Measurements from ENCODE around the gene TXNRD1.
"Not testable (repeated sequence)": the region's sequence is repeated elsewhere in the genome, so short reads cannot be mapped to it uniquely, and the experiment has no call there.

The TXNRD1 gene

GRCh38 chr12:104316936-104317335, 101.4 kb downstream of the TXNRD1 start:
- no peak for TF ChIP-seq ESRRG (CRISPR knock-in tag; IDR thresholded peaks at IDR 0.05)
- TF ChIP-seq ZNF8 (CRISPR knock-in tag; IDR thresholded peaks at IDR 0.05), result no peak
- no peak for TF ChIP-seq PPARA (CRISPR knock-in tag; IDR thresholded peaks at IDR 0.05; ENCODE audit: borderline replicate concordance)
- no peak for TF ChIP-seq BACH2 (CRISPR knock-in tag; IDR thresholded peaks at IDR 0.05; ENCODE audit: borderline replicate concordance)
- TF ChIP-seq SNAI2 (CRISPR knock-in tag; IDR thresholded peaks at IDR 0.05), result no peak
- TF ChIP-seq ARNTL (CRISPR knock-in tag; IDR thresholded peaks at IDR 0.05; ENCODE audit: borderline replicate concordance, low read depth), result no peak
- TF ChIP-seq TSHZ2 (CRISPR knock-in tag; IDR thresholded peaks at IDR 0.05), result no peak
- TF ChIP-seq RARB (CRISPR knock-in tag; IDR thresholded peaks at IDR 0.05), result no peak
- no peak for TF ChIP-seq TCF4 (CRISPR knock-in tag; IDR thresholded peaks at IDR 0.05; ENCODE audit: borderline replicate concordance)
- TF ChIP-seq CREB5 (CRISPR knock-in tag; IDR thresholded peaks at IDR 0.05; ENCODE audit: low read depth), result no peak
- no peak for ATAC-seq

- TF ChIP-seq ZNF565 (CRISPR knock-in tag; conservative IDR thresholded peaks at IDR 0.05; ENCODE audit: low read depth) (no peak), CREB5 (CRISPR knock-in tag; IDR thresholded peaks at IDR 0.05; ENCODE audit: low read depth) (no peak), SNAI2 (CRISPR knock-in tag; IDR thresholded peaks at IDR 0.05) (no peak), RARB (CRISPR knock-in tag; IDR thresholded peaks at IDR 0.05) (no peak)
- no peak for ATAC-seq
Observed at GRCh38 chr12:104317538-104318210, 102.1 kb downstream of the TXNRD1 start.

- TF ChIP-seq POU6F1 (CRISPR knock-in tag; IDR thresholded peaks at IDR 0.05; ENCODE audit: borderline replicate concordance, low read depth) (no peak), TCF4 (CRISPR knock-in tag; IDR thresholded peaks at IDR 0.05; ENCODE audit: borderline replicate concordance) (no peak)
- no peak for ATAC-seq
Observed at GRCh38 chr12:104319028-104319427, 103.4 kb downstream of the TXNRD1 start.

GRCh38 chr12:104319918-104320626, 104.5 kb downstream of the TXNRD1 start:
- TF ChIP-seq ZC3H10 (CRISPR knock-in tag; IDR thresholded peaks at IDR 0.05), result no peak
- ATAC-seq, result no peak

- ATAC-seq, result no peak
- no peak for TF ChIP-seq CSDC2 (CRISPR knock-in tag; IDR thresholded peaks at IDR 0.05)
- TF ChIP-seq ZNF70 (CRISPR knock-in tag; IDR thresholded peaks at IDR 0.05), result no peak
- TF ChIP-seq OSR1 (CRISPR knock-in tag; IDR thresholded peaks at IDR 0.05), result no peak
Observed at GRCh38 chr12:104320627-104321024, 105.0 kb downstream of the TXNRD1 start.

GRCh38 chr12:104321949-104322348, 106.4 kb downstream of the TXNRD1 start:
- TF ChIP-seq PPARA (CRISPR knock-in tag; IDR thresholded peaks at IDR 0.05; ENCODE audit: borderline replicate concordance), result no peak
- no peak for ATAC-seq

- not testable (repeated sequence) for ATAC-seq
Observed at GRCh38 chr12:104322533-104322932, 107.0 kb downstream of the TXNRD1 start.

All from SK-N-SH treated with all-trans-retinoic acid at 6 μM for 48 hours (cell line).